Suprapubic skin (tissue), 4 donors: ENCODE results near the gene RPTOR. TPM values are rescaled to one million over a fixed set of nuclear protein-coding genes. Genes with fewer than 3 reads are reported as not detected.

Experiments used
- DNase-seq, 2 donors: peaks; one replicate each; pipeline ENCODE4 v3.0.0-alpha.2; 2019; ENCODE audit warnings: low spot score in 2 of 2
- H3K27ac ChIP-seq: fragments of 200-600 bp; sonication (generic); one replicate; pipeline ENCODE4 v1.5.1; 2019
- H3K27me3 ChIP-seq: fragments of 200-600 bp; sonication (generic); one replicate; pipeline ENCODE4 v1.5.1; 2019
- H3K36me3 ChIP-seq: fragments of 200-600 bp; sonication (generic); one replicate; pipeline ENCODE4 v1.5.1; 2019
- H3K4me1 ChIP-seq: fragments of 200-600 bp; sonication (generic); one replicate; pipeline ENCODE4 v1.5.1; 2019
- H3K4me3 ChIP-seq: fragments of 200-600 bp; sonication (generic); one replicate; pipeline ENCODE4 v1.5.1; 2019; ENCODE audit warnings: mild to moderate bottlenecking
- H3K9me3 ChIP-seq: fragments of 200-600 bp; sonication (generic); one replicate; pipeline ENCODE4 v1.5.1; 2019
- EP300 ChIP-seq: sonication (generic); formaldehyde crosslinking; IDR thresholded peaks from one replicate; pipeline ENCODE4 v1.6.1; 2017; ENCODE audit warnings: antibody characterized with exemption
- POLR2A ChIP-seq, 2 donors: fragments of 450-650 bp; IDR thresholded peaks; one replicate each; pipeline ENCODE4 v1.6.1; 2017; ENCODE audit warnings: antibody characterized with exemption in 2 of 2, mild to moderate bottlenecking in 2 of 2, moderate library complexity in 2 of 2
- POLR2AphosphoS5 ChIP-seq, 3 donors: sonication (generic); formaldehyde crosslinking; IDR thresholded peaks; one replicate each; pipeline ENCODE4 v1.6.1; 2017; ENCODE audit warnings: antibody characterized with exemption in 3 of 3
- whole genome bisulfite sequencing: methylation state at CpG from one replicate; pipeline ENCODE4 v1.1.5; 2018; 5-methylcytosine and 5-hydroxymethylcytosine counted together
- total RNA-seq, 4 donors: library from RNA; depleted of rRNA; stranded (reverse); fragments of >200 nt; gene quantifications; one replicate each; pipeline ENCODE4 v1.1.0, GENCODE V29; 2016
- TF ChIP-seq, protein P1 (sequence below), 2 donors: fragments of 200-600 bp in 1 of 2; fragments of 450-650 bp in 1 of 2; sonication (generic) in 1 of 2; IDR thresholded peaks; one replicate each; pipeline ENCODE4 v1.5.1; 2016 to 2019; ENCODE audit warnings: antibody characterized with exemption in 2 of 2, mild to moderate bottlenecking in 1 of 2, moderate library complexity in 1 of 2

RPTOR gene
- total RNA-seq, 4 donors from 2014 or later = 45.8 to 84.6 (median 53.0) TPM

- no peak for TF ChIP-seq POLR2A (IDR thresholded peaks at IDR 0.05)
- TF ChIP-seq EP300 = no peak
- TF ChIP-seq POLR2AphosphoS5 (IDR thresholded peaks at IDR 0.05) = no peak
- TF ChIP-seq, protein P1, sequence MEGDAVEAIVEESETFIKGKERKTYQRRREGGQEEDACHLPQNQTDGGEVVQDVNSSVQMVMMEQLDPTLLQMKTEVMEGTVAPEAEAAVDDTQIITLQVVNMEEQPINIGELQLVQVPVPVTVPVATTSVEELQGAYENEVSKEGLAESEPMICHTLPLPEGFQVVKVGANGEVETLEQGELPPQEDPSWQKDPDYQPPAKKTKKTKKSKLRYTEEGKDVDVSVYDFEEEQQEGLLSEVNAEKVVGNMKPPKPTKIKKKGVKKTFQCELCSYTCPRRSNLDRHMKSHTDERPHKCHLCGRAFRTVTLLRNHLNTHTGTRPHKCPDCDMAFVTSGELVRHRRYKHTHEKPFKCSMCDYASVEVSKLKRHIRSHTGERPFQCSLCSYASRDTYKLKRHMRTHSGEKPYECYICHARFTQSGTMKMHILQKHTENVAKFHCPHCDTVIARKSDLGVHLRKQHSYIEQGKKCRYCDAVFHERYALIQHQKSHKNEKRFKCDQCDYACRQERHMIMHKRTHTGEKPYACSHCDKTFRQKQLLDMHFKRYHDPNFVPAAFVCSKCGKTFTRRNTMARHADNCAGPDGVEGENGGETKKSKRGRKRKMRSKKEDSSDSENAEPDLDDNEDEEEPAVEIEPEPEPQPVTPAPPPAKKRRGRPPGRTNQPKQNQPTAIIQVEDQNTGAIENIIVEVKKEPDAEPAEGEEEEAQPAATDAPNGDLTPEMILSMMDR (IDR thresholded peaks at IDR 0.05) = no peak
- Histone ChIP-seq H3K27ac (no peak overlapping the region), H3K4me1 (no peaks in the 10 kb centered on the region), H3K27me3 (no peaks in the 10 kb centered on the region), H3K9me3 (no peaks in the 10 kb centered on the region), H3K36me3 (no peaks in the 10 kb centered on the region), H3K4me3 (no peak overlapping the region)
- no peak for DNase-seq
- WGBS = 97% methylated on average over 8 of the region's 8 CpGs
These were observed 114.2 kb downstream of the RPTOR start for GRCh38 chr17:80658821-80659220.

- no peak for TF ChIP-seq POLR2A (IDR thresholded peaks at IDR 0.05)
- no peak for TF ChIP-seq POLR2AphosphoS5 (IDR thresholded peaks at IDR 0.05)
- TF ChIP-seq EP300 = no peak
- TF ChIP-seq, protein P1 (IDR thresholded peaks at IDR 0.05) = no peak
- H3K4me1 ChIP-seq = peaks cover 6% of the 10 kb centered on the region
- 98% methylated on average over 12 of the region's 12 CpGs for WGBS
- DNase-seq = no peak
- no peak overlapping the region for H3K27ac ChIP-seq
- H3K4me3 ChIP-seq = no peak overlapping the region
- no peaks in the 10 kb centered on the region for H3K9me3 ChIP-seq
- no peaks in the 10 kb centered on the region for H3K27me3 ChIP-seq
- H3K36me3 ChIP-seq = no peaks in the 10 kb centered on the region
These were observed 115.0 kb downstream of the RPTOR start for GRCh38 chr17:80659651-80660050.

GRCh38 chr17:80660527-80661198 is 116.0 kb downstream of the RPTOR start:
- H3K4me1 ChIP-seq = peaks cover 8% of the 10 kb centered on the region
- H3K27ac ChIP-seq = no peak overlapping the region
- WGBS = 96% methylated on average over 13 of the region's 13 CpGs
- no peaks in the 10 kb centered on the region for H3K9me3 ChIP-seq
- H3K4me3 ChIP-seq = no peak overlapping the region
- no peaks in the 10 kb centered on the region for H3K36me3 ChIP-seq
- no peak for DNase-seq
- TF ChIP-seq POLR2A (IDR thresholded peaks at IDR 0.05) = no peak
- TF ChIP-seq POLR2AphosphoS5 (IDR thresholded peaks at IDR 0.05) = no peak
- TF ChIP-seq EP300 = no peak
- TF ChIP-seq, protein P1 (IDR thresholded peaks at IDR 0.05) = no peak
- no peaks in the 10 kb centered on the region for H3K27me3 ChIP-seq

DNA sequence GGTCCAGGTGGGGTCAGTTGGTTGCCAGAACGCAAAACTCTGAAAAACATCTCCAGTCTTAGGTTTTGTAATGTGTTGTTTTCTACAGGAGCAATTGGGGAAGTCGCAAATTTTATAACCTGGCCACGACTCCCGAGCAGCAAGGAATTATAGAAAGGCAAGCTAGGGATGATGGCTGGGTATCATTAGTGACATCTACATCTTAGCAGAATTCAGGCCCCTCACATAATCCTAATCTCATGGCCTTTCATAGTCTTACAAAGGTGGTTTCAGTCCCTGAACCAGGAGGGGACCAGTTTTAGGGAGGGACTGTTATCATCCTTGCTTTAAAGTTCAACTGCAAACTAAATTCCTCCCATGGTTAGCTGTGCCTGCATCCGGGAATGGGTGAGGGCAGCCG is 117.9 kb downstream of the RPTOR start:
- WGBS = 80% methylated on average over 6 of the region's 6 CpGs
- Histone ChIP-seq H3K27ac (no peak overlapping the region), H3K4me1 (peaks cover 8% of the 10 kb centered on the region), H3K27me3 (no peaks in the 10 kb centered on the region), H3K4me3 (no peak overlapping the region), H3K9me3 (no peaks in the 10 kb centered on the region), H3K36me3 (no peaks in the 10 kb centered on the region)
- TF ChIP-seq EP300 = no peak
- TF ChIP-seq POLR2AphosphoS5 (IDR thresholded peaks at IDR 0.05) = no peak
- TF ChIP-seq POLR2A (IDR thresholded peaks at IDR 0.05) = no peak
- TF ChIP-seq, protein P1 (IDR thresholded peaks at IDR 0.05) = no peak
- no peak for DNase-seq

DNA sequence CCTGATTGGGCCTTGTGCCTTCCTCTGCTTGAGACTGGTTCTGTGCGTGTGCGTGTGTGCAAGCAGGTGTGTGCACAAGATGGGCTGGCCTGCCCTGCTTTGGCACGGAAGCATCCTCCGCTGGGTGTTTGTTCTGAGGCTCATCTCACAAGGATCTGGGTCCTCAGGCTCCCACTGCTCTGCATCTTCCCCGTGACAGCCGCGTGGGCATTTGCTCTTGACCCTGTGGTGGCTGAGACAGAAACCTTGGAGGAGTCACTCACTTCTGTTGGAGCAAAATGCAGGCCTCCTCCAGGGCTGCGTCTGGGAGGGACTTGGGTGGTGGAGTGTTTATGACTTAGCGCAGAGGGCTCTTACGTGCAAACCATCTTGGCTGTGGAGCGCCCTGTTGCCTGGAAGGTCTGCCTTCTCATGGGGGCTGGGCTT is 119.2 kb downstream of the RPTOR start:
- no peak for DNase-seq
- no peak overlapping the region for H3K27ac ChIP-seq
- WGBS = 73% methylated on average over 11 of the region's 11 CpGs
- TF ChIP-seq POLR2AphosphoS5 (IDR thresholded peaks at IDR 0.05) (no peak), POLR2A (IDR thresholded peaks at IDR 0.05) (no peak), EP300 (no peak)
- TF ChIP-seq, protein P1 (IDR thresholded peaks at IDR 0.05) = no peak
- no peaks in the 10 kb centered on the region for H3K27me3 ChIP-seq
- H3K4me3 ChIP-seq = no peak overlapping the region
- no peaks in the 10 kb centered on the region for H3K9me3 ChIP-seq
- no peaks in the 10 kb centered on the region for H3K36me3 ChIP-seq
- H3K4me1 ChIP-seq = peaks cover 8% of the 10 kb centered on the region
